Upper lobe of left lung (tissue), 4 donors: ENCODE measurements around the gene SCARB1.

Source experiments
- EP300 ChIP-seq, 4 donors: sonication (generic); formaldehyde crosslinking; IDR thresholded peaks; one replicate each; pipeline ENCODE4 v1.5.1; 2017; ENCODE audit warnings: antibody characterized with exemption in 4 of 4, control low read depth in 2 of 4
- POLR2AphosphoS5 ChIP-seq, 2 donors: sonication (generic); formaldehyde crosslinking; IDR thresholded peaks; one replicate each; pipeline ENCODE4 v1.5.1; 2017; ENCODE audit warnings: antibody characterized with exemption in 2 of 2
- TF ChIP-seq, protein P1 (sequence below), 6 experiments: fragments of 450-650 bp in 4 of 6; fragments of 200-600 bp in 2 of 6; sonication (generic) in 2 of 6; IDR thresholded peaks; one replicate each; pipeline ENCODE4 v1.5.1; 2016 to 2019; ENCODE audit warnings: antibody characterized with exemption in 6 of 6

GRCh38 chr12:124755801-124756148, 107.9 kb downstream of the SCARB1 start:
- TF ChIP-seq, protein P1, sequence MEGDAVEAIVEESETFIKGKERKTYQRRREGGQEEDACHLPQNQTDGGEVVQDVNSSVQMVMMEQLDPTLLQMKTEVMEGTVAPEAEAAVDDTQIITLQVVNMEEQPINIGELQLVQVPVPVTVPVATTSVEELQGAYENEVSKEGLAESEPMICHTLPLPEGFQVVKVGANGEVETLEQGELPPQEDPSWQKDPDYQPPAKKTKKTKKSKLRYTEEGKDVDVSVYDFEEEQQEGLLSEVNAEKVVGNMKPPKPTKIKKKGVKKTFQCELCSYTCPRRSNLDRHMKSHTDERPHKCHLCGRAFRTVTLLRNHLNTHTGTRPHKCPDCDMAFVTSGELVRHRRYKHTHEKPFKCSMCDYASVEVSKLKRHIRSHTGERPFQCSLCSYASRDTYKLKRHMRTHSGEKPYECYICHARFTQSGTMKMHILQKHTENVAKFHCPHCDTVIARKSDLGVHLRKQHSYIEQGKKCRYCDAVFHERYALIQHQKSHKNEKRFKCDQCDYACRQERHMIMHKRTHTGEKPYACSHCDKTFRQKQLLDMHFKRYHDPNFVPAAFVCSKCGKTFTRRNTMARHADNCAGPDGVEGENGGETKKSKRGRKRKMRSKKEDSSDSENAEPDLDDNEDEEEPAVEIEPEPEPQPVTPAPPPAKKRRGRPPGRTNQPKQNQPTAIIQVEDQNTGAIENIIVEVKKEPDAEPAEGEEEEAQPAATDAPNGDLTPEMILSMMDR (IDR thresholded peaks at IDR 0.05) = no peak
- TF ChIP-seq EP300 (IDR thresholded peaks at IDR 0.05) = no peak
- TF ChIP-seq POLR2AphosphoS5 (IDR thresholded peaks at IDR 0.05) = no peak
